HCT116 (cell line): ENCODE measurements around the gene DTWD1.

Experiments used
- EZH2phosphoT487 ChIP-seq: fragments of 200-600 bp; IDR thresholded peaks from 2 replicates; pipeline ENCODE4 v1.6.1; 2018; ENCODE audit warnings: antibody characterized with exemption, borderline replicate concordance
- POLR2A ChIP-seq: IDR thresholded peaks from 2 replicates; pipeline ENCODE4 v1.7.0; 2011; ENCODE audit warnings: borderline replicate concordance; ENCODE audit not compliant: insufficient read depth, insufficient read length; ENCODE audit errors: extremely low read depth
- POLR2AphosphoS5 ChIP-seq: IDR thresholded peaks from 2 replicates; pipeline ENCODE4 v1.6.1; 2011; ENCODE audit warnings: mild to moderate bottlenecking, low read depth, low read length, moderate library complexity
- TF ChIP-seq, protein P1 (sequence below), 3 experiments: fragments of 200-600 bp in 1 of 3; sonication (generic) in 1 of 3; IDR thresholded peaks in 2 of 3; conservative IDR thresholded peaks in 1 of 3; 2 replicates each; pipeline ENCODE4 v1.5.1; 2012 to 2017; ENCODE audit warnings: low read depth in 2 of 3, low read length in 2 of 3, antibody characterized with exemption in 1 of 3, borderline replicate concordance in 1 of 3, control low read depth in 1 of 3, mild to moderate bottlenecking in 1 of 3, mixed read lengths in 1 of 3, mixed run types in 1 of 3, moderate library complexity in 1 of 3; ENCODE audit not compliant: insufficient read depth in 1 of 3

DNA sequence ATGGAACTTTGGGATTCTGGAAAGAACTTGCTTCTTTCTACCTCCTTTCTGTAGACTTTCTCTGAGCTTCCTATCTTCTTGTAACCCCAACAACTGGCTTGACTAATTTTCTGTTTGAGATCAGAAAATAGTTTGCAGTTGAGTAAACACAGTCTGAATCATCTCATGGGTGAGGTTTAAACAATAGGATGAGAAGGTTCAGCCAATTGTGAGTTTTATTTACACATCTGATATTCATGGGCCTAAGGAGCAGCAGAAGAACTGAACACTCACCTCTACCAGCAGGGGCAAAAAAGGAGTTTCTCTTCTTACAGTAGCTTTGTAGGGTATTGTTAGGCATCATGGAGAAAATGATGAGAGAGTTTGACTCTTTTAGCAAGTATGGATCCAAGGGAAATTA lies 54.2 kb downstream of the DTWD1 start:
- TF ChIP-seq, protein P1, sequence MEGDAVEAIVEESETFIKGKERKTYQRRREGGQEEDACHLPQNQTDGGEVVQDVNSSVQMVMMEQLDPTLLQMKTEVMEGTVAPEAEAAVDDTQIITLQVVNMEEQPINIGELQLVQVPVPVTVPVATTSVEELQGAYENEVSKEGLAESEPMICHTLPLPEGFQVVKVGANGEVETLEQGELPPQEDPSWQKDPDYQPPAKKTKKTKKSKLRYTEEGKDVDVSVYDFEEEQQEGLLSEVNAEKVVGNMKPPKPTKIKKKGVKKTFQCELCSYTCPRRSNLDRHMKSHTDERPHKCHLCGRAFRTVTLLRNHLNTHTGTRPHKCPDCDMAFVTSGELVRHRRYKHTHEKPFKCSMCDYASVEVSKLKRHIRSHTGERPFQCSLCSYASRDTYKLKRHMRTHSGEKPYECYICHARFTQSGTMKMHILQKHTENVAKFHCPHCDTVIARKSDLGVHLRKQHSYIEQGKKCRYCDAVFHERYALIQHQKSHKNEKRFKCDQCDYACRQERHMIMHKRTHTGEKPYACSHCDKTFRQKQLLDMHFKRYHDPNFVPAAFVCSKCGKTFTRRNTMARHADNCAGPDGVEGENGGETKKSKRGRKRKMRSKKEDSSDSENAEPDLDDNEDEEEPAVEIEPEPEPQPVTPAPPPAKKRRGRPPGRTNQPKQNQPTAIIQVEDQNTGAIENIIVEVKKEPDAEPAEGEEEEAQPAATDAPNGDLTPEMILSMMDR (IDR thresholded peaks at IDR 0.05 in 2 of 3, conservative IDR thresholded peaks at IDR 0.05 in 1 of 3; ENCODE audit: borderline replicate concordance in 1 of 3, insufficient read depth in 1 of 3, low read depth in 2 of 3, low read length in 2 of 3): no peak; a peak in 1 of 6 replicates
- TF ChIP-seq POLR2A (no peak), POLR2AphosphoS5 (no peak), EZH2phosphoT487 (no peak)
